Ascending aorta (tissue), 2 donors: ENCODE results near the gene CHSY1. TPM values are rescaled to one million over a fixed set of nuclear protein-coding genes. Genes with fewer than 3 reads are reported as not detected.

Experiments used
- DNase-seq, 2 donors: peaks; one replicate each; pipeline ENCODE4 v3.0.0-alpha.2; 2019; ENCODE audit warnings: low spot score in 2 of 2
- H3K27ac ChIP-seq, 2 donors: fragments of 200-600 bp; sonication (generic); one replicate each; pipeline ENCODE4 v1.5.1; 2016 to 2017; ENCODE audit warnings: mild to moderate bottlenecking in 1 of 2
- H3K27me3 ChIP-seq: fragments of 200-600 bp; sonication (generic); one replicate; pipeline ENCODE4 v1.5.1; 2017
- H3K36me3 ChIP-seq, 2 donors: fragments of 200-600 bp; sonication (generic); one replicate each; pipeline ENCODE4 v1.5.1; 2016
- H3K4me1 ChIP-seq, 2 donors: fragments of 200-600 bp; sonication (generic); one replicate each; pipeline ENCODE4 v1.5.1; 2016 to 2017; ENCODE audit warnings: mild to moderate bottlenecking in 1 of 2
- H3K4me3 ChIP-seq, 2 donors: fragments of 200-600 bp; sonication (generic); one replicate each; pipeline ENCODE4 v1.5.1; 2016 to 2017; ENCODE audit warnings: mild to moderate bottlenecking in 1 of 2
- H3K9me3 ChIP-seq, 2 donors: fragments of 200-600 bp; sonication (generic); one replicate each; pipeline ENCODE4 v1.5.1; 2016
- CTCF ChIP-seq, 3 experiments: fragments of 200-600 bp in 2 of 3; fragments of 450-650 bp in 1 of 3; sonication (generic) in 2 of 3; IDR thresholded peaks; one replicate each; pipeline ENCODE4 v1.5.1; 2016 to 2019; ENCODE audit warnings: antibody characterized with exemption in 3 of 3, mild to moderate bottlenecking in 1 of 3, moderate library complexity in 1 of 3
- intact Hi-C: fragments of 100-400 bp; cut with DNase I; formaldehyde crosslinking; loops from one replicate; pipeline ENCODE4 v1.15.1; 2023
- total RNA-seq: library from RNA; depleted of rRNA; stranded (reverse); fragments of >200 nt; gene quantifications from one replicate; pipeline ENCODE4 v1.1.0, GENCODE V29; 2016

Gene CHSY1
- total RNA-seq, 1 donor from 2014 or later = 47.4 TPM

- H3K9me3 ChIP-seq = no peaks in the 10 kb centered on the region
- intact Hi-C loops = loop anchor here (5.0 to 10.0 kb wide), 2 partner anchors 338 to 651 kb away; partner anchors contain the start of genes ASB7, LINS1 and LRRK1
- H3K27me3 ChIP-seq = no peaks in the 10 kb centered on the region
- DNase-seq = peak in 1 of 2 donors; percentile 53
- H3K4me1 ChIP-seq = peaks cover 0 to 7% of the 10 kb centered on the region in 2 donors
- H3K27ac ChIP-seq = no peak overlapping the region
- no peak overlapping the region for H3K4me3 ChIP-seq
- no peak for TF ChIP-seq CTCF (IDR thresholded peaks at IDR 0.05)
- H3K36me3 ChIP-seq = no peaks in the 10 kb centered on the region
Observed at GRCh38 chr15:101255615-101256241, 3.9 kb upstream of the CHSY1 start.

DNA sequence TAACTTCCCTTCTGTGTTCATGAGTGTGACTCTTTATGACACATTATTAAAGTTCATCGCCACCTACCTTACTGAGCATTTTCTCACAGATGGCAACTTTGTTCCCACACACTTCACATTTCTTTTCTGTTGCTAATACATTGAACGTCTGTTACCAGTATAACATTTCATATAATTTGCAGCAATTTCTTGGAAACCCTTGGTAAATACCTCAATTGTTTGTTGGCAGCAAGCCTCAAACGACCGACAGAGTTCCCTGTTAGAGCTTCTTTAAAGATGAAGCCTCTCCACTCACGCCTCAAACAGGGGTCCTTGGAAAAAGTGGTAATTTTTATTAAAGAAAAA lies 3.2 kb upstream of the CHSY1 start:
- Histone ChIP-seq H3K27me3 (no peaks in the 10 kb centered on the region), H3K27ac (no peak overlapping the region), H3K4me3 (no peak overlapping the region), H3K9me3 (no peaks in the 10 kb centered on the region), H3K4me1 (peaks cover 0 to 13% of the 10 kb centered on the region in 2 donors), H3K36me3 (no peaks in the 10 kb centered on the region)
- TF ChIP-seq CTCF (IDR thresholded peaks at IDR 0.05) = no peak
- DNase-seq = no peak
- intact Hi-C loops = loop anchor here (5.0 to 10.0 kb wide), 2 partner anchors 338 to 650 kb away; partner anchors contain the start of genes ASB7, LINS1 and LRRK1

- H3K27ac ChIP-seq = no peak overlapping the region
- peak in 1 of 2 donors; percentile 57 for DNase-seq
- H3K4me1 ChIP-seq = peaks cover 3 to 19% of the 10 kb centered on the region in 2 donors
- no peaks in the 10 kb centered on the region for H3K36me3 ChIP-seq
- no peaks in the 10 kb centered on the region for H3K9me3 ChIP-seq
- no peaks in the 10 kb centered on the region for H3K27me3 ChIP-seq
- intact Hi-C loops = loop anchor here (5.0 to 10.0 kb wide), 3 partner anchors 67 to 650 kb away; partner anchors contain the start of genes ASB7, LINS1 and LRRK1
- TF ChIP-seq CTCF (IDR thresholded peaks at IDR 0.05) = no peak
- no peak overlapping the region for H3K4me3 ChIP-seq
Observed at GRCh38 chr15:101254157-101255050, 2.6 kb upstream of the CHSY1 start.

- H3K27ac ChIP-seq = peak overlapping the region; percentile 83 to 93
- peak overlapping the region; percentile 83 to 85 for H3K4me3 ChIP-seq
- no peaks in the 10 kb centered on the region for H3K36me3 ChIP-seq
- H3K9me3 ChIP-seq = no peaks in the 10 kb centered on the region
- H3K27me3 ChIP-seq = no peaks in the 10 kb centered on the region
- TF ChIP-seq CTCF (IDR thresholded peaks at IDR 0.05) = no peak
- peaks cover 3 to 33% of the 10 kb centered on the region in 2 donors for H3K4me1 ChIP-seq
- no peak for DNase-seq
- intact Hi-C loops = loop anchor here (1.0 to 10.0 kb wide), 5 partner anchors 66 to 648 kb away; partner anchors contain the start of genes ASB7 and LINS1
Observed at GRCh38 chr15:101252836-101253235, 988 bp upstream of the CHSY1 start.

DNA sequence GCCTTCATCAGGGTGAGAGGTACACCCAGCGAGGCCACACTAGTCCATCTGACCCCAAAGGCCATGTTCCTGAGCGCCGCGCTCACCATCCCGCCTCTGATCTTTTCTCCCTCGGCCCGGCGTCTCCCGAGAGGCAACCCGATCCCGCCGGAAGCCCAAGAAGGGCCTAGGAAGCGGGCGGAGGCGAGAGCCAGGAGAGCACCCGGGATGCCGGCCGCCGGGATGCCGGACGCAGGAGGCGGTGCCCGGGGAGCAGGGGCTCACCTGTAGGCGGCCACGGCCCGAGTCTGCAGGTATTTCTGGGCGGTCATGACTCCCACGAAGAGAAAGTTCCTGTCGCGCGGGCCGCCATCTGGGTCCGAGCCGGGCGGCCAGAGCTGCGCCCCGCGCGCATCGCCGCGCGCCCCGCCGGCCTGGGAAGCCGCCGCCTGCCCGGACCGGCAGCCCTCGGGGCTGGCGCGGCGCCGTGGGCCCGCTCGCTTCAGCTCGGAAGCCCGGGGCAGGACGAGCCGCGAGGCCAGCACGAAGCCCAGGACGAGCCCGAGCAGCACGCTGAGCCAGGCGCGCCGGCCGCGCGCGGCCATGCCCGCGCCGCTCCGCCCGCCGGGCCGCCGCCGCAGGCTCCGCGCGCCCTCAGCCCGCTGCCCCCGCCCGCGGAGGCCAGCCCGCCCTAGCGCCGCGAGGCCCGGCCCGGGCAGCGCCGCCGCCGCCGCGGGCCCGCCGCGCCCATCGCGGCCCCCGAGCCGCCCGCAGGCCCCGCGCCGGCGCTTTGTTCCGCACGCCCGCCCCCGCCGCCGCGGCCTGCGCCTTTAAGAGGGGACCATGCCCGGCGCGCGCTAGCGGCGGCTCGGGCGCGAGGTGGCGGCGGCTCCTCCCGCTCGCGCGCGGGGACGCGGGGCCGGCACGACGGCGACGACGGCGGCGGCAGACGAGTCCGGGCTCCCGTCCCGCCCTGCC lies 697 bp downstream of the CHSY1 start:
- DNase-seq = no peak
- Histone ChIP-seq H3K27ac (peak overlapping the region; percentile 84 to 93), H3K36me3 (no peaks in the 10 kb centered on the region), H3K27me3 (no peaks in the 10 kb centered on the region), H3K4me1 (peaks cover 12 to 44% of the 10 kb centered on the region in 2 donors), H3K4me3 (peak overlapping the region; percentile 94 to 96), H3K9me3 (no peaks in the 10 kb centered on the region)
- intact Hi-C loops = loop anchor here (2.0 to 10.0 kb wide), 3 partner anchors 50 to 646 kb away; partner anchors contain the start of genes ASB7 and LINS1
- TF ChIP-seq CTCF (IDR thresholded peaks at IDR 0.05) = no peak
